Esophagus muscularis mucosa (tissue), 4 donors: Measurements from ENCODE around the gene PKP2. TPM values are rescaled to one million over a fixed set of nuclear protein-coding genes. Genes with fewer than 3 reads are reported as not detected.
"Not testable (repeated sequence)": the region's sequence is repeated elsewhere in the genome, so short reads cannot be mapped to it uniquely, and the experiment has no call there.

Experiments used
- DNase-seq: peaks from one replicate; pipeline ENCODE4 v3.0.0-alpha.2; 2017; ENCODE audit errors: extremely low spot score
- H3K27ac ChIP-seq, 4 donors: fragments of 200-600 bp; sonication (generic); replicated peaks in 1 of 4; 1 replicate in 3 of 4; 2 replicates in 1 of 4; pipeline ENCODE4 v1.5.1; 2016 to 2019; ENCODE audit warnings: mild to moderate bottlenecking in 1 of 4
- H3K27me3 ChIP-seq, 4 donors: fragments of 200-600 bp; sonication (generic); one replicate each; pipeline versions ENCODE4 v1.5.1 to v1.6.0; 2016 to 2019
- H3K36me3 ChIP-seq, 4 donors: fragments of 200-600 bp; sonication (generic); one replicate each; pipeline ENCODE4 v1.5.1; 2016 to 2019
- H3K4me1 ChIP-seq, 4 donors: fragments of 200-600 bp; sonication (generic); one replicate each; pipeline ENCODE4 v1.5.1; 2016 to 2019
- H3K4me3 ChIP-seq, 4 donors: fragments of 200-600 bp; sonication (generic); 1 replicate in 2 of 4; 2 replicates in 2 of 4; pipeline ENCODE4 v1.5.1; 2016 to 2019; ENCODE audit warnings: mild to moderate bottlenecking in 4 of 4, moderate library complexity in 1 of 4
- H3K9me3 ChIP-seq, 4 donors: fragments of 200-600 bp; sonication (generic); 1 replicate in 3 of 4; 2 replicates in 1 of 4; pipeline ENCODE4 v1.5.1; 2016 to 2019
- EP300 ChIP-seq: sonication (generic); formaldehyde crosslinking; IDR thresholded peaks from one replicate; pipeline ENCODE4 v1.6.1; 2017; ENCODE audit warnings: antibody characterized with exemption
- POLR2A ChIP-seq: fragments of 450-650 bp; IDR thresholded peaks from one replicate; pipeline ENCODE4 v1.6.1; 2017; ENCODE audit warnings: antibody characterized with exemption, moderate library complexity, mild to moderate bottlenecking, low read depth
- POLR2AphosphoS5 ChIP-seq, 2 donors: sonication (generic); formaldehyde crosslinking; IDR thresholded peaks; one replicate each; pipeline ENCODE4 v1.6.1; 2017; ENCODE audit warnings: antibody characterized with exemption in 2 of 2
- WGBS: methylation state at CpG from one replicate; pipeline ENCODE4 v1.1.5; 2018; 5-methylcytosine and 5-hydroxymethylcytosine counted together
- intact Hi-C: fragments of 100-400 bp; cut with DNase I; formaldehyde crosslinking; loops from one replicate; pipeline ENCODE4 v1.15.1; 2023
- total RNA-seq, 4 donors: library from RNA; depleted of rRNA; stranded (reverse); fragments of >200 nt; gene quantifications; one replicate each; pipeline versions ENCODE4 v1.1.0 to v1.2.1, GENCODE V29; 2016
- TF ChIP-seq, protein P1 (sequence below), 3 experiments: fragments of 200-600 bp in 2 of 3; fragments of 450-650 bp in 1 of 3; sonication (generic) in 2 of 3; IDR thresholded peaks; one replicate each; pipeline ENCODE4 v1.5.1; 2017 to 2019; ENCODE audit warnings: antibody characterized with exemption in 3 of 3, mild to moderate bottlenecking in 2 of 3, moderate library complexity in 1 of 3

Gene PKP2
- total RNA-seq, 4 donors from 2014 or later, result 1.2 to 1.5 (median 1.3) TPM

DNA sequence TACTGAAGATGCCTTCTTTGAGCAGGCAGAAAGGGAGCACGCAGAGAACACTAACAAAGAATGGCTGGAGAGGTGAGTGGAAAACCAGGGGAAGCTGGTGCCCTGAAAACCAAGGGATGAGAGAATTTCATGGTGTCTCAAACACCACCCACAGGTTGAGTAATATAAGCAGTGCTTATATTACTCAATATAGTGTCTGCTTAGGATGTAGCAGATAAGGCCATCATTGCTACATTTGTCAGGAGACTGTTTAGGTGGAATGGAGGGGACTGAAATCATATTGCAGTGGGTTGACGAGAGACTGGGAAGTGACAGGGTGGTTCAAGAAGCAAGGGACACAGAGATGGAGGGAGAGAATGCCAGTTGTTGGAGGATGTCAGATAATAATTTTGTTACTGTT lies 20.6 kb downstream of the PKP2 start:
- Histone ChIP-seq H3K36me3 (peaks cover 0 to 4% (median 0%) of the 10 kb centered on the region in 4 donors), H3K9me3 (no peaks in the 10 kb centered on the region), H3K27ac (no peak overlapping the region), H3K4me3 (no peak overlapping the region), H3K4me1 (no peaks in the 10 kb centered on the region), H3K27me3 (peaks cover 0 to 11% (median 0%) of the 10 kb centered on the region in 4 donors)
- TF ChIP-seq EP300 (no peak), POLR2A (no peak), POLR2AphosphoS5 (IDR thresholded peaks at IDR 0.05) (no peak)
- TF ChIP-seq, protein P1, sequence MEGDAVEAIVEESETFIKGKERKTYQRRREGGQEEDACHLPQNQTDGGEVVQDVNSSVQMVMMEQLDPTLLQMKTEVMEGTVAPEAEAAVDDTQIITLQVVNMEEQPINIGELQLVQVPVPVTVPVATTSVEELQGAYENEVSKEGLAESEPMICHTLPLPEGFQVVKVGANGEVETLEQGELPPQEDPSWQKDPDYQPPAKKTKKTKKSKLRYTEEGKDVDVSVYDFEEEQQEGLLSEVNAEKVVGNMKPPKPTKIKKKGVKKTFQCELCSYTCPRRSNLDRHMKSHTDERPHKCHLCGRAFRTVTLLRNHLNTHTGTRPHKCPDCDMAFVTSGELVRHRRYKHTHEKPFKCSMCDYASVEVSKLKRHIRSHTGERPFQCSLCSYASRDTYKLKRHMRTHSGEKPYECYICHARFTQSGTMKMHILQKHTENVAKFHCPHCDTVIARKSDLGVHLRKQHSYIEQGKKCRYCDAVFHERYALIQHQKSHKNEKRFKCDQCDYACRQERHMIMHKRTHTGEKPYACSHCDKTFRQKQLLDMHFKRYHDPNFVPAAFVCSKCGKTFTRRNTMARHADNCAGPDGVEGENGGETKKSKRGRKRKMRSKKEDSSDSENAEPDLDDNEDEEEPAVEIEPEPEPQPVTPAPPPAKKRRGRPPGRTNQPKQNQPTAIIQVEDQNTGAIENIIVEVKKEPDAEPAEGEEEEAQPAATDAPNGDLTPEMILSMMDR (IDR thresholded peaks at IDR 0.05), result no peak
- WGBS, result 76% methylated on average over 2 of the region's 2 CpGs
- DNase-seq, result no peak
- intact Hi-C loops, result no loop called here

DNA sequence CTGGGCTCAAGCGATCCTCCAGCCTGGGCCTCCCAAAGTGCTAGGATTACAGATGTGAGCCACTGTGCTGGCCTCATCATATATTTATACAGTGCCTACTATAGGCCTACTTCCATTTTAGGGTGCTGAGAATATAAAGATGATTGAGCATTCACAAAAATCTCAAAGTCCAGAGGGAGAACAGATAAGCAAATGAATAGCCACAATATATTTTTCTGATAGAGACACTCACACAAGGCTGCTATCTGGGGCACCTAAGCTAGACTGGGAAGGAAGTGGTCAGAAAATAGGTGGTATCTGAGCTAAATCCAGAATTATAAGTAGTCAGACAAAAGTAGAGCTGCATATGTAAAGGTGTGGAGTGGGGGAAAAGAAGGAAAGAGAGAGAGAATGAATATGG lies 21.6 kb downstream of the PKP2 start:
- TF ChIP-seq POLR2A (no peak), EP300 (no peak), POLR2AphosphoS5 (IDR thresholded peaks at IDR 0.05) (no peak)
- TF ChIP-seq, protein P1 (IDR thresholded peaks at IDR 0.05), result no peak
- no peaks in the 10 kb centered on the region for H3K9me3 ChIP-seq
- no peaks in the 10 kb centered on the region for H3K4me1 ChIP-seq
- DNase-seq, result no peak
- 100% methylated on average over 1 of the region's 1 CpG for WGBS
- H3K27me3 ChIP-seq, result peaks cover 0 to 11% (median 0%) of the 10 kb centered on the region in 4 donors
- H3K36me3 ChIP-seq, result peaks cover 0 to 6% (median 0%) of the 10 kb centered on the region in 4 donors
- no peak overlapping the region for H3K4me3 ChIP-seq
- intact Hi-C loops, result no loop called here
- no peak overlapping the region for H3K27ac ChIP-seq

DNA sequence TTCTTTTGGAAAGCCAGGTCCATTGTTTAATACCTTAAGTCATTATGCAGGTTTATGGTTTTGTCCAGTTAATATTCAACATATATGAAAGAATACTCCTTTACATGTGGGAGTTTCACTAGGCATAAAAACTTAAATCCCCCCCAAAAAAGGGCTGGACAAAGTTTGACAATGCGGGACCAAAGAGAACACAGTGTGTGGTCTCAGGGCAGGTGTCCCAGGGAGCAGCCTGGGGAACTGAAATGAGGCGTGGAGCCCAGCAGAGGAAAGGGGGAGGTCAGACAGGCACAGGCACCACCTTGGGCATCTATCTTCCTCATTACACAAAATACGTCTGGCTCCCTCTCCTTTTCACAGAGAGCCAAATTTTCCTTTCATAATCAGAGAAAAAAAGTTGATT lies 22.5 kb downstream of the PKP2 start:
- H3K27me3 ChIP-seq, result peaks cover 0 to 11% (median 0%) of the 10 kb centered on the region in 4 donors
- no peak overlapping the region for H3K27ac ChIP-seq
- TF ChIP-seq EP300 (no peak), POLR2AphosphoS5 (IDR thresholded peaks at IDR 0.05) (no peak), POLR2A (no peak)
- TF ChIP-seq, protein P1 (IDR thresholded peaks at IDR 0.05), result no peak
- H3K9me3 ChIP-seq, result no peaks in the 10 kb centered on the region
- H3K36me3 ChIP-seq, result peaks cover 0 to 14% (median 0%) of the 10 kb centered on the region in 4 donors
- H3K4me1 ChIP-seq, result no peaks in the 10 kb centered on the region
- intact Hi-C loops, result no loop called here
- WGBS, result 73% methylated on average over 3 of the region's 3 CpGs
- no peak overlapping the region for H3K4me3 ChIP-seq
- DNase-seq, result no peak

DNA sequence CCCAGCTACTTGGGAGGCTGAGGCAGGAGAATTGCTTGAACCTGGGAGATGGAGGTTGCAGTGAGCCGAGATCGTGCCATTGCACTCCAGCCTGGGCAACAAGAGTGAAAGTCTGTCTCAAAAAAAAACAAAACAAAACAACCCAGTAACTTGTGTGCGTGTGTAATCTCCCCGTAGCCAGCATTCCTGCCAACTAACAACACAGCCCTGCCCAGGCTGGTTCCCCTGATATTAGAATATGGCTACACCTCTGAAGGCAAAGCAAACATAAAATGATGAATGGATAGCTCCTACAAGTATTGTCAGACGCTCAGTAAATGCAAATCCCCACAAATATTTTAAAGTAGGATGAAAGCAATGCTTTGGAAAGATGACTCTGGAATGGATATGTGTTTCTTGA lies 24.2 kb downstream of the PKP2 start:
- DNase-seq, intact Hi-C loops, H3K27ac ChIP-seq, H3K9me3 ChIP-seq, H3K4me3 ChIP-seq, H3K4me1 ChIP-seq: not testable (repeated sequence)
- 80% methylated on average over 5 of the region's 5 CpGs for WGBS
- peaks cover 0 to 11% (median 0%) of the 10 kb centered on the region in 4 donors for H3K27me3 ChIP-seq
- H3K36me3 ChIP-seq, result peaks cover 0 to 30% (median 0%) of the 10 kb centered on the region in 4 donors

DNA sequence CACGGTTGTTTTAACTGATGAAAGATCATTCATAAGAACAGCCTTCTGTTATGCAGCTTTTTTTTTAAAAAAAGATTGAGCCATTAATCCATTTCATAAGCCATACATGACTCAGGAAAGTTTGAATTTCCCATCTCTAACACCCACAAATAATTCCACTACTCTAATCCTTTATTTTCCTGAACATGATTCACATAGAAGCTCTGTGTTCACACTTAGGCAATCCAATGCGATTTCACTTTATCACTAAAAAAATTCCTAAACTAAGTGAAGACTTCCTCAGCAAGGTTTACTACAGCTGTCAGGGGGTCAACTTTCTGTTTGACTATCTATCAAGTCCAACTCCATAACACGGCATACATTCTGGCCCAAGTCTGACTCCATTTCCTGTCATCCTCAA lies 25.9 kb downstream of the PKP2 start:
- H3K36me3 ChIP-seq, result peaks cover 0 to 36% (median 0%) of the 10 kb centered on the region in 4 donors
- DNase-seq, result no peak
- no peak overlapping the region for H3K27ac ChIP-seq
- no peaks in the 10 kb centered on the region for H3K4me1 ChIP-seq
- H3K27me3 ChIP-seq, result peaks cover 0 to 11% (median 0%) of the 10 kb centered on the region in 4 donors
- TF ChIP-seq POLR2A (no peak), POLR2AphosphoS5 (IDR thresholded peaks at IDR 0.05) (no peak), EP300 (no peak)
- TF ChIP-seq, protein P1 (IDR thresholded peaks at IDR 0.05), result no peak
- 33% methylated on average over 3 of the region's 3 CpGs for WGBS
- intact Hi-C loops, result no loop called here
- H3K4me3 ChIP-seq, result no peak overlapping the region
- no peaks in the 10 kb centered on the region for H3K9me3 ChIP-seq
